Stimulated activated CD4-positive, alpha-beta T cell treated with anti-CD3 and anti-CD28 coated beads, Interleukin-12 subunit alpha, Interleukin-12 subunit beta, amount 100 ng/mL, for 24 hours (primary cell): ENCODE data around the gene CHI3L1.

ENCODE experiments used
- DNase-seq, 2 experiments: peaks; one replicate each; pipeline ENCODE4 v3.0.0-alpha.2; 2020; ENCODE audit warnings: low read depth in 2 of 2

The CHI3L1 gene

DNA sequence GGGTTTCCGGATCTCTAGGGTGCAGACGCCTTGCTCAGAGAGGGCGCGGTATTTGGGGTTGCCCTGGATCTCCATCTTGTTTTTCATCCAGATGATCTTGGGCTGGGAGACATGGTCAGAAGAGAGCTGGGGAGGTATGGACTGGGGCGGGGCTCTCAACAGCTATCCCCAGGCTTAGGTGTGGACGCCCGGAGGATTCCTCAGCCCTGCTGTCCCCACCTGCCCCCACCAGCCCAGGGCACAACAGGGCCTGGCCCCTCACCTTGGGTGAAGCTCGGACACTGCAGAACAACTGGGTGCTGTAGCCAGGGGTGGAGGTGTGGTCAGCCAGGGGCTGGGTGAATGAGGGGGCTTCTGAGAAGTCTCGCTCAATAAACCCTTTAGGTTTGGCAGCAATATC lies 17.5 kb downstream of the CHI3L1 start:
- DNase-seq, result no peak

DNA sequence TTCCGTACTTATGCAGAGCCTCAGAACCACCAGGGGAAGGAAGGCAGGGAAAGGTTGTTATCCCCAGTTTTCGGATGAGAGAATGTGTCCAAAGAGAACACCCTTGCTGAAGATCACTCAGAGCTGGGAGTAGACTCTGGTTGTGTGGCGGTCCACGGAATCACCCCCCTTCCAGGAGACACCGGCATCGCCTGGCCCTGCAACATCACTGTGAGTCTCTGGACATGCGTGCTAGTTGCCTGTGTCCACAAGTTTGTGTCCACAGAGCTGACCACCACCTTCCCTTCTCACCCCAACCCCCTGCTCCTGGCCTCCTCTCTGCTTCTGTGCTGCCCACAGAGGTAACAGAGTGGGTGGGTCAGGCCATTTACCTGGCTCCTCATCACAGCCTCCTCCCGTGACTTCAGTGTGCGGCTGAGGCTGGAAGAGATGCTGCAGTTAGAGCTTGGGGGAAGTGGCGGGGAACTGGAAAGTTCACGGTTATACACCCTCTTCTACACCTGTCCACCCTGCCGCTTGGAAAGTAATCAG lies 18.2 kb downstream of the CHI3L1 start:
- DNase-seq, result no peak

DNA sequence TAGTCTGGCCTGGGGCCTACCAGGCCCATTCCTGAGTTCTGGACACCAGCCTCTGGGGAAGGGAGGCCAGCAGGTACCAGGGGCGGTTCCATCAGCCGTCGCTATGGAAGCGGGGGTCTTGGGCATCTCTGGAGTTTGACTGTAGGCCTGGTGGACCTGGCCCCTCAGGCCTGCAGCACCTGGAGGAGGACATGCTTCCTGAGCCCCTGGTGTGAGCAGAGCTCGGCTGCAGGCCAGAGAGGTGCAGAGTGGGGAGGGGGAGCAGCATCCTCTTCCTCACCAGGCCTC lies 18.6 kb downstream of the CHI3L1 start:
- DNase-seq, result no peak

DNA sequence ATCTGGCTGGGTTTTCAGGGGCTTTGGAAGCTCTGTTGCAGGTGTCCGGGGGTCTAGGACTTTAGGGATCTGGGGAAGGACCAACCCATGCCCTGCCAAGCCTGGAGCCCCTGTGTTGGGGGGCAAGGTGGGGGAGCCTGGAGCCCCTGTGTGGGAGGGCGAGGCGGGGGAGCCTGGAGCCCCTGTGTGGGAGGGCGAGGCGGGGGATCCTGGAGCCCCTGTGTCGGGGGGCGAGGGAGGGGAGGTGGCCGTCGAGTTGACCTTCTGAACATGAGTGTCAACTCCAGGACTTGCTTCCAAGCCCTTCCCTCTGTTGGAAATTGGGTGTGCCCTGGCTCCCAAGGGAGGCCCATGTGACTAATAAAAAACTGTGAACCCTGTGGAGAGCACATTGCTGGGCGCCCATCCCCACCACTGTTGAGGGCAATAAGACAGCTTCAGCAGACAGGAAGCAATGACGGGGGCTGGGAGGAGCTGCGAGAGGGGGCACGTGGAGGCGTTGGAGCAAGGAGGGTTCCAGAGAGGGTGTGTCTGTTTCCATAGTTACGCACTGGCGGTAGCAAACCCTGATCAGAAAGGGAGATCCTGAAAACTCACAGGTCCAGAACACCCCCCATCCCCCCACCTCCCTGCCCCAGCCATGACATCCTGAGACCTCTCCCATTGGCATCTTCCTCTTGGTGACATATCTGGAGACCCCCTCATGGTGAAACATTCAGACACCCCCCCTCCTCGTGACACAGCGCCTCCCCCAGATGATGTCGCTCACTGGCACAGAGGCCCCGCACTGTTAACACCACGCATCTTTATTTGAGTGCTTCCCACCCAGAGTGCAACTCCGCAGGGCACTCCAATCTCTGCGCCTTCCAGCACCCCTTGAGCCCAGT lies 19.2 kb downstream of the CHI3L1 start:
- DNase-seq, result no peak

DNA sequence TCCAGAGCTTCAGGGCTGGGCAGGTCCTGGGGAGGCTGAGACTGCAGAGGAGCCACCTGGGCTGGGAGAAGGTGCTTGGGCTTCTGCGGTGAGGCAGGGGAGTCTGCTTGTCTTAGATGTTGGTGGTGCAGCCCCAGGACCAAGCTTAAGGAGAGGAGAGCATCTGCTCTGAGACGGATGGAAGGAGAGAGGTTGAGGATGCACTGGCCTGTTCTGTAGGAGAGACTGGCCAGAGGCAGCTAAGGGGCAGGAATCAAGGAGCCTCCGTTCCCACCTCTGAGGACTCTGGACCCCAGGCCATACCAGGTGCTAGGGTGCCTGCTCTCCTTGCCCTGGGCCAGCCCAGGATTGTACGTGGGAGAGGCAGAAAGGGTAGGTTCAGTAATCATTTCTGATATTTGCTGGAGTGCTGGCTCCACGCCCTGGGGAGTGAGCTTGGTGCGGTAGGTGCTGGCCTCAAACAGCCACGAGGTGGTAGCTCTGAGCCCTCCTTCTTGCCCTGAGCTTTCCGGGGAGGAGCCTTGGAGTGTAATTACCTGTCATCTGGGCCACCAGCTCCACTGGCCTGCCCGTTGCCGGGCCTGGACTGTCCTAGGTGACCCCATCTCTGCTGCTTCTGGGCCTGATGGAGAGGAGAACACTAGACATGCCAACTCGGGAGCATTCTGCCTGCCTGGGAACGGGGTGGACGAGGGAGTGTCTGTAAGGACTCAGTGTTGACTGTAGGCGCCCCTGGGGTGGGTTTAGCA lies 20.1 kb downstream of the CHI3L1 start:
- no peak for DNase-seq

DNA sequence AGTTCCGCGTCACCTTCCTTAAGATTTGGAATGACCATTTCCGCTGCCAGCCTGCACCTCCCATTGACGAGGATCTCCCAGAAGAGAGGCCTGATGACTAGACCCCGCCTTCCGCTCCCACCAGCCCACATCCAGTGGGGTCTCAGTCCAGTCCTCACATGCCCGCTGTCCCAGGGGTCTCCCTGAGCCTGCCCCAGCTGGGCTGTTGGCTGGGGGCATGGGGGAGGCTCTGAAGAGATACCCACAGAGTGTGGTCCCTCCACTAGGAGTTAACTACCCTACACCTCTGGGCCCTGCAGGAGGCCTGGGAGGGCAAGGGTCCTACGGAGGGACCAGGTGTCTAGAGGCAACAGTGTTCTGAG lies 20.7 kb downstream of the CHI3L1 start:
- DNase-seq, result no peak

DNA sequence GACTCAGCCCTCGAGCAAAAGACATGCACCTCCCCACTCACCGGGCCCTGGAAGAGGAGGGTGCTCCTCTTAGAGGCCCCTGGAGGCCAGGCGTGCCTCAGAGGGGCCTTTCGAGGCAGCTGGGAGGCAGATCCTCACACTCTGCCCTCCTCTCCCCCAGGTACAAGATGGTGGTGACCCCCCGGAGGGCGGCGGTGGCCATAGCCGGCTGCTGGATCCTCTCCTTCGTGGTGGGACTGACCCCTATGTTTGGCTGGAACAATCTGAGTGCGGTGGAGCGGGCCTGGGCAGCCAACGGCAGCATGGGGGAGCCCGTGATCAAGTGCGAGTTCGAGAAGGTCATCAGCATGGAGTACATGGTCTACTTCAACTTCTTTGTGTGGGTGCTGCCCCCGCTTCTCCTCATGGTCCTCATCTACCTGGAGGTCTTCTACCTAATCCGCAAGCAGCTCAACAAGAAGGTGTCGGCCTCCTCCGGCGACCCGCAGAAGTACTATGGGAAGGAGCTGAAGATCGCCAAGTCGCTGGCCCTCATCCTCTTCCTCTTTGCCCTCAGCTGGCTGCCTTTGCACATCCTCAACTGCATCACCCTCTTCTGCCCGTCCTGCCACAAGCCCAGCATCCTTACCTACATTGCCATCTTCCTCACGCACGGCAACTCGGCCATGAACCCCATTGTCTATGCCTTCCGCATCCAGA lies 21.3 kb downstream of the CHI3L1 start:
- no peak for DNase-seq

DNA sequence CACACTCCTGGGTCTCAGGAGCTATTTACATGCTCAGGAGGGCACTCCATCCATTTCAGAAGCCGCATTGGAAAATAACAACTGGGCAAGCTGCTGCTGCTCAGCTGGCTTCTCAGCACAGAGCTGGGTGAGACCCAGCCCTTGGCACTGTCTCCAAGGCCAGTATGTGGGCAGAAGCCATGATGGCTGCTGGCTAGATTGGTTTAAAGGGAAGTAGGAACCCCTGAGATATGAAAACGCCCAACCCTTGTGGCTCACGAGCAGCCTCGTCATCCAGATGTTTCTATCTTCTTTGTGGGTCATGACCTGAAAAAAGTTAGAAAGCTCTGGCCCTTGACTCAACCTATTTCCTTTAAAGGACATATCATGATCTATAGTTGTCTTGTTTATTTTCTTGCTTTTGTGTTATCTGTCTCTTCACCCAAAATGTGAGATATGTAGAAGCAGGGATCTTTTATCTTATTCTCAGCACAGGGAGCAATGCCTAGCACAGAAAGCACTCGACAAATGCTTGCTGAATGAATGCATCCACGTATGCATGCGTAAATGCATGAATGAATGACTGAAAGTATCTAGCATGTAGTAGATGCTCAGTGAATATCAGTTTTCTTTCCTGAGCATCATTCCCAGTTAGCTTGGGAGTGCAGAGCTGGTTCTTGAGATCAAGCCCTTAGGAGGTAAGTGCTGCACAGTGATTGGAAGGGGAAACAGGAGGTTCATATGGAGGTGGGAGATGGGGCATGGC lies 22.4 kb downstream of the CHI3L1 start:
- no peak for DNase-seq

DNA sequence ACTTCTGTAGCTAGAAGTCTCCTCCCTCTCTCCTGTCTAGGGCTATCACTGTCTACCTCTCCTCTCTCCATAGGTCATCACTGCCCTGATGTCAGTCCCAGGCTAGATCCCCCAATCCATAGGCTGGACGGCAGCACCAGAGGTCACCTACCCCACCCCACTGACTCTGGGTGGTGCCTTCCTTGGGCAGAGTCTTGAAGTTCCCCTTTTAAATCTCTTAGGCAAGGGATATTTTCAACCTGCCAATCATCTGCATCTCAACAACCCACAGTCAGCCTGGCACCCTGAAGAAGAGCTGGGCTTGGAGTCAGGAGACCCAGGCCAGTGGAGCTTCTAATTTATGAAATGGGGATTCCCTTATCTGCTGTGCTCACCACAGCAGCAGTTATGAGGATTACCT lies 24.1 kb downstream of the CHI3L1 start:
- DNase-seq, result no peak

DNA sequence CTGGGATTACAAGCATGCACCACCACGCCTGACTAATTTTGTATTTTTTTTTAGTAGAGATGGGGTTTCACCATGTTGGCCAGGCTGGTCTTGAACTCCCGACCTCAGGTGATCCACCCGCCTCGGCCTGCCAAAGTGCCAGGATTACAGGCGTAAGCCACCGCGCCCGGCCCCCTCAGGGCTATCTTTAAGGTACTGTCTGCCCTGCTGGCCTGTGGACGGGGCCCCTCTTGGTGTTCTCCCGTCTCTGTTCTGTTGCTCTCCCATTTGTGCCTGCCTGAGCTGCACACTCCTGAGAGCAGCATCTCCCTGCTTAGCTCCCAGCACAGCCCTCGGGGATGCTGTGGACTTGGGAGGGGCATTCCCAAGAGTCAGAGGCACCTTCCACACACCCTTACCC lies 24.8 kb downstream of the CHI3L1 start:
- no peak for DNase-seq

DNA sequence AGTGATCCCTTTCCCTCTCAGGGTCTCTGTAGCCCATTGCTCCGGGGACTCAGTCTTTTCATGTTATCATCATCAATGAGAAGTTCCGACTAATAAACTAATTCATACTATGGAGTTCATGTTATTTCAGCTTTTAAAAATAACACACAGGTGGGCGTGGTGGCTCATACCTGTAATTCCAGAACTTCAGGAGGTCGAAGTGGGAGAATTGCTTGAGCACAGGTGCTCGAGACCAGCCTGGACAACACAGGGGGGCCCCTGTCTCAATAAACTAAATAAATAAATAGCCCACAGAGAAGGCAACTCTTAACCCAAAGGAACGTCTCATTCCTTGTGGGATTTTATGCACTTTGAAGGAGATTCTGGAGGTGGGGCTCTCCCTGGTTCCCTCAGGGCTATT lies 25.3 kb downstream of the CHI3L1 start:
- DNase-seq, result no peak

DNA sequence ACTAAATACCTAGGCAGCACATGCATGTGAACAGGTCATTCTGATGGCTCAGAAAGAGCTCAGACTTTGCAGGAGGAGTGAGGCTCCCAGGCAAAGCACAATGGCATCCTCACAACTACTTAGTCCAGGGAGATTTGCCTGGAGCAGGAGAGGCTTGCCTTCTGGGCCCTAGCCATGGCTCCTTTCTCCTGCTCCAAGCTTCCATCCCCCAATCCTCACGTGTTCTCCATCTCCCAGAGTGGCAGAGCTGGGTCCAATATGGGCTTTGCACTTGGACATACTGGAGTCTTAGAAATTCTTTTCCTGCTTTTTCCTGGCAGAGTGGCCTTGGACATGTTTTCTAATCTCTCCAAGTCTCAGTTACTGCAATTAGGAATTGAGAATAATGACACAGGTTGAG lies 26.7 kb downstream of the CHI3L1 start:
- DNase-seq, result no peak

DNA sequence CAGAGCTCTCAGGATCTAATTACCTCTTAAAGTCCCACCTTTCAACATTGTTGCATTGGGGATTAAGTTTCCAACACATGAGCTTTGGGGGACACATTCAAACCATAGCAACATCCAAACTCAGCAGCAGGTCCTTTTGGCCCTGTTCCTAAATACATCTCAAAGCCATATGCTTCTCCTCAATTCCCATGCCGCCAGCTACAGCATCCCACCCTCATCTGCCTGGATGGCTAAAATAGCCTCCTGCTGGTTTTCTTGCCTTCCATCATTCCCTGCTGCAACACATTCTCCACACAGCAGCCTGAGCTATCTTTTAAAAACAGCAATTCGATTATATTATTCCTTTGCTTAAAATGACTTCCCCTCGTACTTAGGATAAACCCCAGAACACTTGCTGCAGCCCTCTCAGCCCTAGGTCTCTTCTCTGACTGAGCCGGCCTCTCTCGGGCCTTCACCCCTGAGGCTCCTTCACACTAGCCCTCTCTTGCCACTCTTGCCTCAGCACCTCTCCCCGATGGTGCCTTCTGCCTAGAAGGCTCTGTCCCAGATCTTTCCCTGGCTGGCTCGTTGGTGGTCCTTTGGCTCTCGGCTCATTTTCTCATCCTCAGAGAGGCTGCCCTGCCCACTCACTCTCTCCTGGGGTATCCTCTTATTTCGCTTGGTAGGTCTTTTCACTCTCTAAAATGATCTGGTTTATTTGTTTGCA lies 27.4 kb downstream of the CHI3L1 start:
- no peak for DNase-seq

DNA sequence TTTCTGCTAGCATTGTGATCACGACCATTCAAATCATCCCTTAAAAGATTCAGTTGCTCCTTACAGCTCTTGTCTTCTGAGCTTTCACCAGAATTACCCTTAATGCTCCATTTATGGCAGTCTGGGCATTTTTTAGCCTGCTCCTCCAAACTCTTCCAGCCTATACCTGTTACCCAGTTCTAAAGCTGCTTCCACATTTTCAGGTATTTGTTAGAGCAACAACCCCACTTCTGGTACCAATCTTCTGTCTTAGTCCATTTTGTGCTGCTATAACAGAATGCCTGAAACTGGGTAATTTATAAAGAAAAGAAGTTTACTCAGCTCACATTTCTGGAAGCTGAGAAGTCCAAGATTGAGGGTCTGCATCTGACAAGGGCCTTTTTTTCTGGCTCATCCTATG lies 28.1 kb downstream of the CHI3L1 start:
- no peak for DNase-seq

DNA sequence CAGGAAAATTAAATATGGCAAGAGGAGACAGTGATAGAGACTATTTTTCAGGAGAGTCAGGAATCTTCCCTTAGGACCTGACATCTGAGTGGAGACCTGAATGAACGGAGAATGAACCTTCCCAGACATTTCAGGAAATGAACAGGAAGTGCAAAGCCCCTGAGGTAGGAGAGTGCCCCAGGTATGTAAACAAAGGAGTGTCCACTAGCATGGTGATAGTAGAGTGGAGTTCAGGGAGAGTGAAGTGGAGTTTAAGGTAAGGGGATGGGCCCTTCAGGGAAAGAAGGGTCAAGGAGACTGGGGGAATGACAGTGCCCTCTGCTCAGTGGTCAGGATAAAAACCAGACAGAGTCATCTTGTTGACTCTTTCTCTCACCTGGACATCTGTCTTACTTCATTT lies 30.2 kb downstream of the CHI3L1 start:
- DNase-seq, result no peak

DNA sequence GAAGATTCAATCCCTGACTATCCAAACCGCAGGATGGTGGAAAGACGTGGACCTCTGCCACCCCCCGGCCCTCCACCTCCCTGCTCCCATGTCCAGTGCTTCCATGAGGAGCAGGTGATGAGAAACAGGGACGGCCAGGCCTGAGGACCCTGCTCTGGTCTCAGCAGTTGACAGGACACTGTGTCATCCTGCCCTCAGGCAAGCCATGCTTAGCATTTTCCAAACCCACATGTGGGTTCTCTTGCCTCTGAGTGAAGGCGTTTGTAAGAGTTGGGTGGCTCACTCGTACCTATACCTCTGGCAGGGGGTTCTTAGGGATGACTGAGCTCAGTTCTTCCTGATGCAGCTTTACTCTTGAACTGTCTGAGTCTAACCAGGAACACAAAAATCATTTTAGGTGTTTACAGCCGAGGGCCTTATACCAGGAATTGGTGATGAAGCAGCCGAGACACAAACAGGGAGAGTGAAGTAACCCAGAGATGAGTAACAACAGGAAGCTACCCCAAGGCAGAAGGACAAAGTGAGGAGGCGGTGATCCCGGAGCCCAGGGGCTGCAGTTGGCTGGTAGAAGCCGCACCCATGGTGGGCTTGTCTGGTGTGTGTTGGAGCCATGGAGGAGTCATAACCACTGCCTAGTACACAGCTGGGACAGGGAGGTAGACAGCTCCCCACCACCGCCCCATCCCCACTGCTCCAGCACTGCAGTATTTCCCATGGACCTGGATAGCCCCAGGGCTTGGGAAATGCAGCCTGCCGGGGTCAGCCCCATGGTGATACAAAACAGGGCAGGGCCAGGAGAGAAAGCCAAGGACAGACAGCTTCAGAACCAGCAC lies 32.3 kb downstream of the CHI3L1 start:
- no peak for DNase-seq

DNA sequence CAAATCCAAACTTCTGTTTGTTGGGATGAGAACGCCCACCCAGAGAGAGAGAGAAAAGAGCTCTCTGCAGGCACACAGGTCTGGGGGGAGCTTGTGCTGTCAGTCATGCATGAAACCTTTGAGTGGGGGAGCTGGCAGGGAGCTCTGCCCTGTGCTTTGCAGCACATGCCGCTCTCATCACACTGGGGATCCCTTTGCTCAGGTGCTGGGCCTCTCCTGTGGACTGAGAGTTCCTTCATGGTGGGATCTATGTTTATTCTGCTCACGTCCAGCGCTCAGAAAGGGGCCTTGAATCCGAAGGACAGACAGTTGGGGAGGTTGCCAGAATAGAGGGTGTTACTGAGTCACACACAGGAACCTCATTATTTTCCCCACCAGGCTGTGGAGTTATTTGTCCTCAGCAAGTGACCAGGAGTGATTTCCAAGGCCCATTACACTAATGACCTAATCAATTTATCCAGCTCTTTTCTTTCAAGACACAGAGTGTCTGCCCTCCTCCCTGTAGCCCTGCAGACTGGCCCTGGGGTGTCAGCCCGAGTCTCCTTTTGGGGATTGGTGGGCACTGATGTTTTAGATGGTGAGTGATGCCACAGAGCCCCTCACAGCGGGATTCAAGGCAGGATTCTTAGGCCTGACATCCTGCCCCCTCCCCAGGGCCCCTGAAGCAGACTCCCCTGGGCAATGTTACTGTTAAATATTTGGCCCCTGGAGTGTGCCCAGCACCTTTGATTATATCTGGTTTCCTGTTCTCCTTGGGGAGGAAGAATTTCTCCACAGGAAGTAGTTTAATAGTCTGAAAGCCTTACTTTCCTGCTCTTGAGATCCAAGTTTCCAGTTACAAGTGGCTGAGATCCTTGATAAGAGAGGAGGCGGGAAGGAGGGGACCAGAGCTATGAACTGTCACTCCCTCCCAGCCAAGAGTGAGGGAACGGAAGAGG lies 33.2 kb downstream of the CHI3L1 start:
- DNase-seq, result no peak

DNA sequence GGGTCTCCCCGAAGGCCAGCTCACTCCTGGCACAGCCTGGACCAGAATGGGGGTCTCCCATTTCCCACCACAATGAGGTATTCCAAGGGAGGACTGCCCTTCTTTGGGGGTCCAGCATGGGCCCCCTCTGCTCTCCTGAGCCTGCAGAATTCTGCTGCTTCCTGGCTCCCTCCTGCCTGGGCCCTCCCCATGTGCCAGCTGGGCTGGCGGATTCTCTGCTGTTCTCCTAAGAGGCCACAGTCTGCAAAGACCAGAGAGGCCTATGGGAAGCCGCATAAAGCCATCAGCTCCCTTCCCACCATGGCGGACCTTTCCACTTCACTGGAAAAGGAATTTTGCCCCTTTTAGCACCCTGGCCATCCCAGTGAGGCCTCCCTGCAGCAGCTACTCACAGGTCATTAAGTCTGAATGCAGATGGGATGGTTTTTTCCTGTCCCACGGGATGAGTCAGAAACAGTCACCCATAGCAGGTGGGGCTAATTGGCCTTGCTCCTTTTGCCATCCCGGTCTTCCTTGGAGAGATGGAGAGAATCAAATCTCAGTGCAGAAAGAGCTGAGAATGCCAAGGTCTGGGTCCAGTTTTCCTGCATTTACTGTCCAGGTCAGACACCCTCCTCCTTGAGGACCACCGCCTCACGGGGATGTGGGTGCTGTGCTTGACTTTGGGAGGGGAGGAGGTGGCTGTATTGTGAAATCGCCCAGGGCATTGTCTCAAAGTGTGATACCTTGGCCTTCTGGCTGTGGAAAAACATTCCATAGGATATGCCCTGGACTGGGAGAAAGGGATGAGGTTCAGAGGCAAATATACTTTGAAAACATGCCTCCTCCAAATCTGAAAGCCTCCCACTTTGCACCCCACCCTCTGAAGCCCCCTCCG lies 34.1 kb downstream of the CHI3L1 start:
- no peak for DNase-seq
